HG03045 (cell line): ENCODE measurements around the gene CDC40.
"Not testable (repeated sequence)": the region's sequence is repeated elsewhere in the genome, so short reads cannot be mapped to it uniquely, and the experiment has no call there.

Source experiments
- ATAC-seq: cut with Tn5 transposase; IDR thresholded peaks from one replicate; pipeline ENCODE4 v1.9.1; 2021; ENCODE audit warnings: mild to moderate bottlenecking, moderate library complexity; ENCODE audit not compliant: unreplicated experiment

The CDC40 gene

GRCh38 chr6:110198561-110198960 lies 18.3 kb downstream of the CDC40 start:
- no peak for ATAC-seq

- no peak for ATAC-seq
Measured at GRCh38 chr6:110201151-110201884, 21.1 kb downstream of the CDC40 start.

GRCh38 chr6:110207652-110208051 lies 27.4 kb downstream of the CDC40 start:
- ATAC-seq, result no peak

DNA sequence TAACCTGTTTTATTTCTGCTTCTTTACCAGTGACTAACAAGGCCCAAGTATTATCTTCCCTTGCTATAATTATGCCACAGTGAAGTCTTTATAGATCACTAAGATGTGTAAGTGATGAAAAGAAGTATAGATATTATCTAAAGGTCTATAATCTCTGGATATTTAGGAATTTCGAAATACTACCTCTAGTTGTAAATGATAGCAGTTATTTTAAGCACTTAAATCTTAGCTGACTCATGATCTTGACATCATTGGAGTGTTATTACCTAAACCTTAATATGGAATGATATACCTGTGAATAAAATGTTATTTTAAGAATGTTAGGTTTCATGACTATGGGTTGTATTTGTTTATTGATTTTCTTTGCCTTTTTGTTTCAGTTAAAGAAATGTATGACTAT lies 31.5 kb downstream of the CDC40 start:
- ATAC-seq, result no peak

- ATAC-seq, result no peak
Measured at GRCh38 chr6:110214338-110214737, 34.1 kb downstream of the CDC40 start.

DNA sequence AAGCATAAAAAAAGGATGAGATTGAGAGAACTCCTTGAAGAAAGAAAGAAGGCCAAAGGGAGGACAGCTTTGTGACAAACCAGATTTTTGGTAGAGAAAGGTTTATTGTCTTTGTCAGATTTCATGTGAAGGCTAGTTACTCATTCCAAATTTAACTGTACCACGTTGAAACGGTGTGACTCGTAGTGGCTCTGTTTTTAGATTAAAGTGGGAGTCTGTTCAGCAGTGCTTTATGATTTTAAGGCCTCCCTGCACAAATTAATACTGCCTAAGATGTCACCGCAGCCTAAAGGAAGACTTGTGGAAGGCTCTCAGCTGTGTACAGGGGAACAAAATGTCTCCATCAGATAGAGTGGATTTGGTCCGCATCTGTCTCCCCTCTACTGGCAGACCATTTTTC lies 35.9 kb downstream of the CDC40 start:
- no peak for ATAC-seq

DNA sequence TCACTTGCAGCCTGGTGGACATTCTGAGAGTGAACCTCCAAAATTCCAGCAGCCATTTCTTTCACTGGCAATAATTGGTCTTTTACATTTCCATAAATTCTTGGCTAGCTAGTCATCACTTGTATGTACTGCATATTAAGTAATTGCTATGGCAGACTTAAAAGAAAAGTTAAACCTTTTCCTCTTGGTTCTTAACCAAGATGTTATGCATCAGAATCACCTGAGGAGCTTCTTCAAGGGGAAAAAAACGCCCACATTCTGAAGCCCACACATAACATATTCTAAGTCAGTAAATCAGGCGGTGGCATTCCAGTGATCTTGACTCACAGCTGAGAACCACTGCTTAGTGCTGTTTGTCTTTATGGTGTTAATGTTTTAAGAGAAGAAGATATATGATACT lies 37.0 kb downstream of the CDC40 start:
- ATAC-seq, result no peak

DNA sequence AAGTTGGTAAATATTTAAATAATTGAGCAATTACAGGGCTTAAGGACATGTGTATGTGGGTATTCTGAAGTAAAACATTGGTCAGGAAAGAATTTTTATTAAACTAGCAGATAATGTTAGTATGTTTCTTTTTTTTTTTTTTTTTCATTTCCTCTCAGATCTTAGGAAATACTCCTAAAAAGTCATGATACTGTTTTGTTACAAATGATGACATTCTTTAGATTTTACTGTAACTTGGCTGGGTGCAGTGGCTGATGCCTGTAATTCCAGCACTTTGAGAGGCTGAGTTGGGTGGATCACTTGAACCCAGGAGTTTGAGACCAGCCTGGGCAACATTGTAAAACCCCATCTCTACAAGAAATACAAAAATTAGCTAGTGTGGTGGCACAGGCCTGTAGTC lies 41.5 kb downstream of the CDC40 start:
- ATAC-seq, result no peak

DNA sequence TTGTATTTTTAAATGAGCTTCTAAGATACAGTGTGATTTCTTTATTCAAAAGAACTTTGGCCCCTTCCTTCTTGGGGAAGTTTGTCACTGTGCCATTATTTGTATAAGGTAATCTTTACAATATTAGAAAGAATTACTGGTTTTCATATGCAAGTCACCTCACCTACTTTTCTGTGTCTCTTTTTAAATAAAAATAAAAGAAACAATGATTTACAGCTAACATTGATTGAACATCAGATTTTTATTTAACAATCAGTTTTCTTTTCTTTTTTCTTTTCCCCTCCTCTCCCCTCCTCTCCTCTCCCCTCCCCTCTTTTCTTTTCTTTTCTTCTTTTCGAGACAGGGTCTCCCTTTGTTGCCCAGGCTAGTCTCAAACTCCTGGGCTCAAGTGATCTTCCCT lies 46.0 kb downstream of the CDC40 start:
- no peak for ATAC-seq

GRCh38 chr6:110232450-110232849 lies 52.2 kb downstream of the CDC40 start:
- no peak for ATAC-seq

GRCh38 chr6:110233770-110234374 lies 53.6 kb downstream of the CDC40 start:
- ATAC-seq, result peak; percentile 89

- not testable (repeated sequence) for ATAC-seq
Measured at GRCh38 chr6:110236007-110236406, 55.8 kb downstream of the CDC40 start.

GRCh38 chr6:110239526-110240274 lies 59.5 kb downstream of the CDC40 start:
- no peak for ATAC-seq

DNA sequence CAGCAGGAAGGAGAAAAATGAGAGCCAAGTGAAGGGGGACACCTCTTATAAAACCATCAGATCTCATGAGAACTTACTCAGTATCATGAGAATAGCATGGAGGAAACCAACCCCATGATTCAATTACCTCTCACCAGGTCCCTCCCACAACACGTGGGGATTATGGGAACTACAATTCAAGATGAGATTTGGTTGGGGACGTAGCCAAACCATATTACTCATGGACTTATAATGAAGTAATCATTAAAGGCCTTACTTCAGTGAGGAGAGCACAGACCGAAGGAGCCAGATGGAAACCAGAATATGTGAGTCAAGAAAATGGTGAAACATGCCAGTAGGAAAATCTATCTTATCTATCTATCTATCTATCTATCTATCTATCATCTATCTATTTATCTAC lies 64.4 kb downstream of the CDC40 start:
- not testable (repeated sequence) for ATAC-seq

GRCh38 chr6:110246378-110246777 lies 66.2 kb downstream of the CDC40 start:
- no peak for ATAC-seq

DNA sequence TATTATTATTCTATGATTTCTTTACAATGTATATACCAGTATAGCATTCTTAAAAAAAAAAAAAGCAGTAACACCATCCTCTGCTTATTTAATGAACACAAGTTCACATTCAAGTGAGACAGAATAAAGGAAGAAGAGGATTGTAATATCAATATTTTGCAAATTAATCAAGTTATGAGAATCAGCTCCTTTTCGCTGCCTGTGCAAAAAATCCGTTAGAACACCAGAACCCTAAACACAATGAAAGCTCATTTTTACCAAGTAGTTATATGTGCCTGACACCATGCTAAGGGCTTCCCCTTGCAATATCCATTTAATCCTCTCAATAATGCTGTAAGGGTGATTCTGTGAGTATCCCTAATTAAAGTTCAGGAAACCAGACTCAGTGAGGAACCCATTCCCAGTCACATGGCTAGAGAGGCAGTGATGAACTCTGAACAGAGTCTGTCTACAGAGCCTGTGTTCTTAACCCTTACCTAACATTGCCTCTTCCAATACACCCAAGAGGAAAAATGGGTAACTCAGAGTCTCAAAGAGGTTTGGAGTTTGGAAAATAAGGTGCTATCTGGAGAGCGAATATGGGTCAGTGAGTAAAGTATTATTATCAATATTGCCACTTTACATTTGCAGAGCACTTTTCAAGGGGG lies 66.8 kb downstream of the CDC40 start:
- ATAC-seq, result no peak

GRCh38 chr6:110250058-110250457 lies 69.8 kb downstream of the CDC40 start:
- no peak for ATAC-seq

GRCh38 chr6:110250838-110251237 lies 70.6 kb downstream of the CDC40 start:
- ATAC-seq, result no peak

GRCh38 chr6:110255211-110255750 lies 75.1 kb downstream of the CDC40 start:
- no peak for ATAC-seq

DNA sequence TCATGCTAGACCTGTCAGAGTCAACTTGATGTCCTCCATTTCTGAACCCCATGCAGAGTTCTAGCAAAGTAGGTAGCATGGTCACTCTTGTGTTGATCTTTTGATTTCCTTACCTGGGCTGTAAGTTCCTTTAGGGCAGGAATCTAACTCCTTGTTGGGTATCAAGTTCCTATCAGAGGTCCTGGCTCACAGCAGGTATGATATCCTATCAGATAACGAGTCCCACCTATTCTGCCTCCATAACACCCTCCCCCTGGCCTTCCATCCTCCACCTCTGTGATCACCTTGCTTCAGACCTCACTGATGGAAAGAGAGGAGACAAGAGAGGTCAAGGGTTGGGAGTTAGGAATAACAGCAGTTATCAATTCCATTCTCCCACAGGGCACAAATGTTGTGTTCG lies 76.1 kb downstream of the CDC40 start:
- ATAC-seq, result no peak

- no peak for ATAC-seq
Measured at GRCh38 chr6:110265273-110265672, 85.0 kb downstream of the CDC40 start.
